Adipocyte (in vitro differentiated cells): Measurements from ENCODE around the gene INPPL1.

Experiments
- DNase-seq: peaks from one replicate; pipeline ENCODE4 v3.0.0-alpha.2; 2015; ENCODE audit warnings: low read depth
- H3K27me3 ChIP-seq: replicated peaks from 2 replicates; pipeline ENCODE4 v1.7.0; 2013; ENCODE audit warnings: mild to moderate bottlenecking, low read length, moderate library complexity; ENCODE audit not compliant: control insufficient read depth, insufficient read depth
- H3K36me3 ChIP-seq: 2 replicates; pipeline ENCODE4 v1.7.0; 2013; ENCODE audit warnings: low read length, mild to moderate bottlenecking, moderate library complexity; ENCODE audit not compliant: control insufficient read depth, insufficient read depth, severe bottlenecking
- H3K4me1 ChIP-seq: 2 replicates; pipeline ENCODE4 v1.7.0; 2013; ENCODE audit warnings: mild to moderate bottlenecking, low read length, moderate library complexity; ENCODE audit not compliant: control insufficient read depth, insufficient read depth
- H3K4me3 ChIP-seq: 2 replicates; pipeline ENCODE4 v1.7.0; 2013; ENCODE audit warnings: mild to moderate bottlenecking, low read length, moderate library complexity
- H3K9ac ChIP-seq: 2 replicates; pipeline ENCODE4 v1.7.0; 2013; ENCODE audit warnings: mild to moderate bottlenecking, low read length, moderate library complexity
- H3K9me3 ChIP-seq: 2 replicates; pipeline ENCODE4 v1.7.0; 2013; ENCODE audit warnings: mild to moderate bottlenecking, low read length, moderate library complexity; ENCODE audit not compliant: control insufficient read depth

The INPPL1 gene

GRCh38 chr11:72218251-72218745, 6.3 kb upstream of the INPPL1 start:
- peaks cover 10% of the 10 kb centered on the region for H3K4me1 ChIP-seq
- peaks cover 11% of the 10 kb centered on the region for H3K27me3 ChIP-seq
- H3K4me3 ChIP-seq, result no peak overlapping the region
- no peak for DNase-seq
- no peaks in the 10 kb centered on the region for H3K36me3 ChIP-seq
- H3K9ac ChIP-seq, result no peak overlapping the region
- no peaks in the 10 kb centered on the region for H3K9me3 ChIP-seq

- peaks cover 11% of the 10 kb centered on the region for H3K27me3 ChIP-seq
- H3K36me3 ChIP-seq, result no peaks in the 10 kb centered on the region
- H3K4me3 ChIP-seq, result no peak overlapping the region
- H3K4me1 ChIP-seq, result peaks cover 17% of the 10 kb centered on the region
- no peaks in the 10 kb centered on the region for H3K9me3 ChIP-seq
- DNase-seq, result no peak
- H3K9ac ChIP-seq, result no peak overlapping the region
These were observed 3.7 kb upstream of the INPPL1 start for GRCh38 chr11:72220696-72221363.

- Histone ChIP-seq H3K36me3 (peaks cover under 1% of the 10 kb centered on the region), H3K4me3 (no peak overlapping the region), H3K4me1 (peaks cover 18% of the 10 kb centered on the region), H3K9ac (no peak overlapping the region), H3K27me3 (peaks cover 11% of the 10 kb centered on the region), H3K9me3 (no peaks in the 10 kb centered on the region)
- no peak for DNase-seq
These were observed 3.0 kb upstream of the INPPL1 start for GRCh38 chr11:72221386-72222075.

GRCh38 chr11:72222106-72222891, 2.3 kb upstream of the INPPL1 start:
- Histone ChIP-seq H3K27me3 (peaks cover 9% of the 10 kb centered on the region), H3K9me3 (no peaks in the 10 kb centered on the region)

GRCh38 chr11:72222907-72223614, 1.5 kb upstream of the INPPL1 start:
- H3K4me3 ChIP-seq, result peak overlapping the region; percentile 89
- peak overlapping the region; percentile 94 for H3K9ac ChIP-seq
- peaks cover 9% of the 10 kb centered on the region for H3K36me3 ChIP-seq

More at GRCh38 chr11:72222106-72222891, 2.3 kb upstream of the INPPL1 start:
- no peak for DNase-seq
- peaks cover 18% of the 10 kb centered on the region for H3K4me1 ChIP-seq
- peak overlapping the region; percentile 94 for H3K9ac ChIP-seq
- peak overlapping the region; percentile 89 for H3K4me3 ChIP-seq
- peaks cover 7% of the 10 kb centered on the region for H3K36me3 ChIP-seq

GRCh38 chr11:72223615-72224563, 678 bp upstream of the INPPL1 start:
- H3K4me3 ChIP-seq, result peak overlapping the region; percentile 89
- peak overlapping the region; percentile 94 for H3K9ac ChIP-seq
- H3K9me3 ChIP-seq, result no peaks in the 10 kb centered on the region
- DNase-seq, result peak; percentile 89
- H3K27me3 ChIP-seq, result no peaks in the 10 kb centered on the region
- H3K36me3 ChIP-seq, result peaks cover 17% of the 10 kb centered on the region
- peaks cover 18% of the 10 kb centered on the region for H3K4me1 ChIP-seq

More at GRCh38 chr11:72222907-72223614, 1.5 kb upstream of the INPPL1 start:
- no peaks in the 10 kb centered on the region for H3K9me3 ChIP-seq
- H3K27me3 ChIP-seq, result peaks cover 3% of the 10 kb centered on the region
- H3K4me1 ChIP-seq, result peaks cover 18% of the 10 kb centered on the region
- peak; percentile 96 for DNase-seq

- Histone ChIP-seq H3K9me3 (no peaks in the 10 kb centered on the region), H3K4me1 (peaks cover 18% of the 10 kb centered on the region), H3K27me3 (no peaks in the 10 kb centered on the region), H3K36me3 (peaks cover 33% of the 10 kb centered on the region), H3K4me3 (peak overlapping the region; percentile 89), H3K9ac (peak overlapping the region; percentile 94)
- DNase-seq, result peak; percentile 43
These were observed 914 bp downstream of the INPPL1 start for GRCh38 chr11:72225411-72225951.

- Histone ChIP-seq H3K4me3 (no peak overlapping the region), H3K9me3 (no peaks in the 10 kb centered on the region), H3K9ac (no peak overlapping the region), H3K36me3 (peaks cover 45% of the 10 kb centered on the region), H3K4me1 (peaks cover 18% of the 10 kb centered on the region), H3K27me3 (no peaks in the 10 kb centered on the region)
- DNase-seq, result no peak
These were observed 2.1 kb downstream of the INPPL1 start for GRCh38 chr11:72226701-72227100.

GRCh38 chr11:72227316-72228228, 3.0 kb downstream of the INPPL1 start:
- DNase-seq, result no peak
- no peak overlapping the region for H3K4me3 ChIP-seq
- peak overlapping the region; percentile 25 for H3K9ac ChIP-seq
- peaks cover 54% of the 10 kb centered on the region for H3K36me3 ChIP-seq
- H3K9me3 ChIP-seq, result no peaks in the 10 kb centered on the region
- H3K27me3 ChIP-seq, result no peaks in the 10 kb centered on the region
- H3K4me1 ChIP-seq, result peaks cover 12% of the 10 kb centered on the region
